Panc1 (cell line): ENCODE data around the gene HMX1. TPM values are rescaled to one million over a fixed set of nuclear protein-coding genes. Genes with fewer than 3 reads are reported as not detected.

Experiments used
- ATAC-seq: fragments of 200-7000 bp; cut with Tn5 transposase; 2 replicates; pipeline ENCODE4 v1.9.1; 2020; ENCODE audit warnings: mild to moderate bottlenecking, moderate library complexity
- BruUV-seq: library from RNA; stranded (reverse); fragments of 400-500 nt; replicated peaks from 2 replicates; lab custom pipeline; 2021; lab: Mats Ljungman, UMichigan
- CTCF ChIA-PET: fragments of 300-600 bp; sonication (Branson Sonifier 250); formaldehyde crosslinking; loops from one replicate; lab custom pipeline; 2022; ENCODE audit warnings: antibody characterized with exemption; lab: Charles Lee
- POLR2A ChIA-PET: fragments of 300-600 bp; sonication (Branson Sonifier 250); formaldehyde crosslinking; loops from one replicate; lab custom pipeline; 2022; ENCODE audit warnings: antibody characterized with exemption; lab: Charles Lee
- DNase-seq: peaks from one replicate; pipeline ENCODE4 v3.0.0-alpha.2; 2010; ENCODE audit warnings: low read depth, low spot score
- H3K27ac ChIP-seq: 2 replicates; pipeline ENCODE4 v1.5.1; 2011; ENCODE audit warnings: mild to moderate bottlenecking, low read length, inconsistent platforms
- H3K27me3 ChIP-seq: fragments of 200-500 bp; sonication (Bioruptor generic); 2 replicates; pipeline ENCODE4 v1.6.0; 2014; ENCODE audit warnings: low read length, inconsistent platforms; ENCODE audit not compliant: control insufficient read depth, insufficient read depth
- H3K36me3 ChIP-seq: fragments of 200-500 bp; sonication (Bioruptor generic); 2 replicates; pipeline ENCODE4 v1.5.1; 2014; ENCODE audit warnings: inconsistent platforms, mild to moderate bottlenecking, low read length, moderate library complexity; ENCODE audit not compliant: control insufficient read depth, insufficient read depth
- H3K4me1 ChIP-seq: 2 replicates; pipeline ENCODE4 v1.5.1; 2011; ENCODE audit warnings: inconsistent platforms, mild to moderate bottlenecking, low read length, moderate library complexity; ENCODE audit not compliant: control insufficient read depth, insufficient read depth
- H3K4me3 ChIP-seq, 2 experiments: 2 replicates each; pipeline ENCODE4 v1.5.1; 2011 to 2012; ENCODE audit warnings: low read depth in 2 of 2, low read length in 2 of 2, mild to moderate bottlenecking in 2 of 2, inconsistent platforms in 1 of 2, moderate library complexity in 1 of 2
- H3K9me3 ChIP-seq: fragments of 200-500 bp; sonication (Bioruptor generic); 2 replicates; pipeline ENCODE4 v1.5.1; 2014; ENCODE audit warnings: low read depth, mild to moderate bottlenecking, inconsistent platforms, low read length, moderate library complexity; ENCODE audit not compliant: control insufficient read depth, insufficient read depth
- CTCF ChIP-seq: fragments of 450-650 bp; IDR thresholded peaks from 2 replicates; pipeline ENCODE4 v1.5.1; 2017; ENCODE audit warnings: mild to moderate bottlenecking
- POLR2AphosphoS5 ChIP-seq: IDR thresholded peaks from 2 replicates; pipeline ENCODE4 v1.6.1; 2012; ENCODE audit warnings: mild to moderate bottlenecking, low read depth, low read length, moderate library complexity
- SIN3A ChIP-seq: IDR thresholded peaks from 2 replicates; pipeline ENCODE4 v1.6.1; 2012; ENCODE audit warnings: low read depth, mild to moderate bottlenecking, low read length, moderate library complexity, borderline replicate concordance; ENCODE audit not compliant: insufficient read depth
- TCF7L2 ChIP-seq: IDR thresholded peaks from 2 replicates; pipeline ENCODE4 v1.6.1; 2011; ENCODE audit warnings: mild to moderate bottlenecking, low read depth, low read length, inconsistent platforms
- in situ Hi-C: cut with HindIII; loops from 2 replicates; pipeline ENCODE4 v1.10.0; 2016; ENCODE audit warnings: low sequenced_read_pairs, low pct_unique_long_range_greater_than_20kb
- intact Hi-C: fragments of 100-400 bp; cut with micrococcal nuclease; formaldehyde crosslinking; loops from one replicate; pipeline ENCODE4 v1.10.0; 2022; ENCODE audit not compliant: unreplicated experiment
- total RNA-seq: library from RNA; stranded (reverse); gene quantifications from one replicate; pipeline ENCODE4 v1.2.1, GENCODE V29; 2021; ENCODE audit not compliant: unreplicated experiment
- TF ChIP-seq, protein P1 (sequence below), 2 experiments: IDR thresholded peaks; 2 replicates each; pipeline ENCODE4 v1.6.1; 2011 to 2012; ENCODE audit warnings: low read depth in 2 of 2, control low read depth in 1 of 2, low read length in 1 of 2, mild to moderate bottlenecking in 1 of 2, moderate library complexity in 1 of 2; ENCODE audit not compliant: insufficient read depth in 1 of 2

The HMX1 gene
- total RNA-seq, 1 experiment from 2014 or later: not detected

GRCh38 chr4:8901335-8901734 lies 29.7 kb upstream of the HMX1 start:
- no peak overlapping the region for H3K4me3 ChIP-seq
- CTCF ChIA-PET: no interaction called here
- H3K27me3 ChIP-seq: no peaks in the 10 kb centered on the region; the same call in 1 of the 2 replicates
- POLR2A ChIA-PET: no interaction called here
- ATAC-seq: no peak
- no peaks in the 10 kb centered on the region for H3K4me1 ChIP-seq
- no peak for DNase-seq
- no peaks in the 10 kb centered on the region for H3K36me3 ChIP-seq
- no peak for TF ChIP-seq TCF7L2
- TF ChIP-seq POLR2AphosphoS5: no peak
- TF ChIP-seq, protein P1, sequence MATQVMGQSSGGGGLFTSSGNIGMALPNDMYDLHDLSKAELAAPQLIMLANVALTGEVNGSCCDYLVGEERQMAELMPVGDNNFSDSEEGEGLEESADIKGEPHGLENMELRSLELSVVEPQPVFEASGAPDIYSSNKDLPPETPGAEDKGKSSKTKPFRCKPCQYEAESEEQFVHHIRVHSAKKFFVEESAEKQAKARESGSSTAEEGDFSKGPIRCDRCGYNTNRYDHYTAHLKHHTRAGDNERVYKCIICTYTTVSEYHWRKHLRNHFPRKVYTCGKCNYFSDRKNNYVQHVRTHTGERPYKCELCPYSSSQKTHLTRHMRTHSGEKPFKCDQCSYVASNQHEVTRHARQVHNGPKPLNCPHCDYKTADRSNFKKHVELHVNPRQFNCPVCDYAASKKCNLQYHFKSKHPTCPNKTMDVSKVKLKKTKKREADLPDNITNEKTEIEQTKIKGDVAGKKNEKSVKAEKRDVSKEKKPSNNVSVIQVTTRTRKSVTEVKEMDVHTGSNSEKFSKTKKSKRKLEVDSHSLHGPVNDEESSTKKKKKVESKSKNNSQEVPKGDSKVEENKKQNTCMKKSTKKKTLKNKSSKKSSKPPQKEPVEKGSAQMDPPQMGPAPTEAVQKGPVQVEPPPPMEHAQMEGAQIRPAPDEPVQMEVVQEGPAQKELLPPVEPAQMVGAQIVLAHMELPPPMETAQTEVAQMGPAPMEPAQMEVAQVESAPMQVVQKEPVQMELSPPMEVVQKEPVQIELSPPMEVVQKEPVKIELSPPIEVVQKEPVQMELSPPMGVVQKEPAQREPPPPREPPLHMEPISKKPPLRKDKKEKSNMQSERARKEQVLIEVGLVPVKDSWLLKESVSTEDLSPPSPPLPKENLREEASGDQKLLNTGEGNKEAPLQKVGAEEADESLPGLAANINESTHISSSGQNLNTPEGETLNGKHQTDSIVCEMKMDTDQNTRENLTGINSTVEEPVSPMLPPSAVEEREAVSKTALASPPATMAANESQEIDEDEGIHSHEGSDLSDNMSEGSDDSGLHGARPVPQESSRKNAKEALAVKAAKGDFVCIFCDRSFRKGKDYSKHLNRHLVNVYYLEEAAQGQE (IDR thresholded peaks at IDR 0.05; ENCODE audit: insufficient read depth in 1 of 2, low read depth in 2 of 2, low read length in 1 of 2): no peak
- TF ChIP-seq CTCF: no peak
- no peak for TF ChIP-seq SIN3A
- in situ Hi-C loops: no loop called here
- peaks cover 6% of the 10 kb centered on the region for H3K9me3 ChIP-seq
- H3K27ac ChIP-seq: no peak overlapping the region
- no TSS peak for BruUV-seq
- intact Hi-C loops: no loop called here

- H3K9me3 ChIP-seq: peaks cover 6% of the 10 kb centered on the region
- H3K27ac ChIP-seq: no peak overlapping the region
- DNase-seq: no peak
- intact Hi-C loops (no loop called here), in situ Hi-C loops (no loop called here)
- ChIA-PET CTCF (no interaction called here), POLR2A (no interaction called here)
- H3K27me3 ChIP-seq: no peaks in the 10 kb centered on the region; the same call in 1 of the 2 replicates
- ATAC-seq: no peak
- no peak for TF ChIP-seq POLR2AphosphoS5
- no peak for TF ChIP-seq CTCF
- TF ChIP-seq SIN3A: no peak
- TF ChIP-seq TCF7L2: no peak
- TF ChIP-seq, protein P1 (IDR thresholded peaks at IDR 0.05; ENCODE audit: insufficient read depth in 1 of 2, low read depth in 2 of 2, low read length in 1 of 2): no peak
- no peaks in the 10 kb centered on the region for H3K4me1 ChIP-seq
- no peak overlapping the region for H3K4me3 ChIP-seq
- no peaks in the 10 kb centered on the region for H3K36me3 ChIP-seq
- BruUV-seq: no TSS peak
Observed at GRCh38 chr4:8900588-8900987, 28.9 kb upstream of the HMX1 start.
